Urothelium cell line (cell line): ENCODE results near the gene MLLT3.
A peak's percentile ranks its signal among the peaks of the same experiment; 100 is the strongest.
"Not testable (repeated sequence)": the region's sequence is repeated elsewhere in the genome, so short reads cannot be mapped to it uniquely, and the experiment has no call there.

Experiments used
- DNase-seq: peaks from one replicate; pipeline ENCODE4 v3.0.0; 2011; ENCODE audit warnings: low spot score, mixed read lengths
- FAIRE-seq: peaks from 2 replicates; lab custom pipeline; 2011; peaks lifted over from hg19 to GRCh38; lab: Jason Lieb, UNC

MLLT3 gene

GRCh38 chr9:20599195-20599594 is 23.1 kb downstream of the MLLT3 start:
- DNase-seq: no peak
- no peak for FAIRE-seq

DNA sequence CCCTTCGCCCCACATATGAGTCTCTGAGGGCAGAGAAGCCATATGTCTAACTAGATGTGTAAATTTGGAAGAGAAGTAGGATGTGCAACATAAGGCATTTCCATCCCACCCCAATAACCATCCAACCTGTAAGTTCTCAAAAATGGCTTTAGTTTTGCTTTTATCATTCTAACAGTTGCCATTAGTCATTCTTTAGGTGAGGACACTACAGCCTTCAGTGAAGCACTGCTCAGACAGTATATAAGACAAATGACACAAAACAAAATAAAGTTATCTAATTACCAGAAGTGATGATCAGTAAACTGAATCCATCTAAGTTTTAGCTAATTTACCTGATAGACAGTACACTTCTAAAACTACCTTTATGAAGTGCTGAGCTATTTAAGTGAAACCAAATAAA is 23.9 kb downstream of the MLLT3 start:
- no peak for DNase-seq
- no peak for FAIRE-seq

GRCh38 chr9:20597862-20598261 is 24.4 kb downstream of the MLLT3 start:
- DNase-seq (no peak), FAIRE-seq (no peak)

- DNase-seq (no peak), FAIRE-seq (no peak)
Measured at GRCh38 chr9:20594608-20595007, 27.7 kb downstream of the MLLT3 start.

GRCh38 chr9:20593537-20593936 is 28.8 kb downstream of the MLLT3 start:
- no peak for DNase-seq
- FAIRE-seq: no peak

- no peak for FAIRE-seq
Measured at GRCh38 chr9:20593105-20593504, 29.2 kb downstream of the MLLT3 start.

GRCh38 chr9:20592673-20593072 is 29.6 kb downstream of the MLLT3 start:
- FAIRE-seq (no peak), DNase-seq (peak; percentile 6)

More at GRCh38 chr9:20593105-20593504, 29.2 kb downstream of the MLLT3 start:
- DNase-seq: no peak

DNA sequence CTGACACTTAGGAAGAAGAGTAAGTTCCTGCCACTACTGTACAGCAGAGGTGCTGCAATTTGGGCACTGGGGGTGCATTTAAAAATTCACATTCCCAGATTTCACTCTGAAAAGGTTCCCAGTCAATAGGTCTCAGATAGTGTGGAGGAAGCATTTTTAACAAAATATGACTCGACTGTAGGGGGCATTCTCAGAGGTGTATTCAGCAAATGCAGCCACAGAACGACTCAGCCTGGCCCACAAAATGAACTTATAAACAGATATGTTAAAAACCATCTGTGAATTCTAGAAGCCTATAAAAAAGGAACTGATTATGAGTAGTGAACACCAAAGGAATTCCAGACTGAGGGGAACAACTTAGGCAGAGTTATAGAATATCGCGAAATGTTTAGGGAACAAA is 31.1 kb downstream of the MLLT3 start:
- no peak for DNase-seq
- FAIRE-seq: no peak

- no peak for FAIRE-seq
Measured at GRCh38 chr9:20584968-20585643, 37.2 kb downstream of the MLLT3 start.

DNA sequence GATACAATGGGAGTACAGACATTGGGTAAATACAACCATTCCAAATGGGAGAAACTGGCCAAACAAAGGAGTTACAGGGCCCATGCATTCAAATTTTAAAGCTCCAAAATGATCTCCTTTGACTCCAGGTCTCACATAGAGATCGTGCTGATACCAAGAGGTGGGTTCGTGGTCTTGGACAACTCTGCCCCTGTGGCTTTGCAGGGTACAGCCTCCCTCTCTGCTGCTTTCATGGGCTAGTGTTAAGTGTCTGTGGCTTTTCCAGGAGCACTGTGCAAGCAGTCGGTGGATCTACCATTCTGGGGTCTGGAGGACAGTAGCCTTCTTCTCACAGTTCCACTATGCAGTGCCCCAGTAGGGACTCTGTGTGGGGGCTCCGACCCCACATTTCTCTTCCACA is 39.2 kb downstream of the MLLT3 start:
- DNase-seq, FAIRE-seq: not testable (repeated sequence)

More at GRCh38 chr9:20584968-20585643, 37.2 kb downstream of the MLLT3 start:
- DNase-seq: no peak

- no peak for FAIRE-seq
- DNase-seq: no peak
Measured at GRCh38 chr9:20582150-20582549, 40.1 kb downstream of the MLLT3 start.

DNA sequence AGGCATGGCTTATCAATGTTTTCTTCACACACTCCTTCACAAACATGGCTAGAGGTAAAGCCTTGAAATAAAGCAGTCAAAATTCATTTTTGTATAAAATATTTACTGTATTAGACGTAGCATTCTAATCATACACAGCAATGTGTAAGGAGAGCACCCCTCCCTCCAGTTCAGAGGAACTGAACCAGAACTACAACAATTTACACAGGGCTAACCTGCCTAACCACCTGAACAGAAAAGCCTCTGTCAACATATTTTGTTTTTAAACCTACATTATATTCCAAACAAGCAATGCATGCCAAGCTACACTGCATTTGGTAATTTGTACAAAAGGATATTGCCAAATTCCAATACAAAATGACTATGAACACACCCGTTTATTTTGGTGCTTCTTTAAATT is 41.6 kb downstream of the MLLT3 start:
- FAIRE-seq: no peak
- no peak for DNase-seq

DNA sequence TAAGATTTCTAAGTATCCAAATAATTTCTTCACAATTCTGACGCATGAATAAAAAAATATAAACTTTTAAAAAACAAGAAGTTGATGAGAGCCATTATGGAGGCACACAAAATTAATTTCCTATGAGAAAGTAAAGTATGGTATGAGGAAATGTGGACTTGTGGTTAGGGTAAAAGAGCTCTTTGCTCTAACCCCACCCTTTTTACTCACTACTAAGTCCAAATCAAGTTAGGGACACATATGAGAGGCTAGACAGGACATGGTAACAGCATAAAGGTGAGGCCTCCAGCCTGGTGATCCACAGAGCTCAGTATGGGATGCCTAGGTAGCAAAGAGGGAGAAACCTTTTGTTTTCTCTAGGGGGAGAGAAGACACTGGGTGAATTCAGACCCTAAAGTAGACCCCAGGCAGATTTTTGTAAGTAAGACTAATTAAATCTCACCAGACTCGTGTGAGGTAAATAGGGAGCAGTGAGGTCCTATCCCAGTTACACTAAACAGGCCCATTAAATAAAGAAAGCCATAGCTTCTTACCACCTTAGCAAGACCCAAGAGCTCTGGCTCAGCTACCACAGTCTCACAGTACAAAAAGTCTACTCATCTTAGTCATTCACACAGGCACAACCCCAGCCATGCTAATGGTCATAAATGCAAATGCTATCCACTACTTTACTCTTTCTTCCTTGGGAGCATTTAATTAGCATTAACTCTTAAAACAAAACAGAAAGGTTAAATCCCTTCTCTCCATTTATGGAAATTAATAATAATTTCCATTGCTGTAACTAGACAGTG is 42.6 kb downstream of the MLLT3 start:
- no peak for FAIRE-seq
- no peak for DNase-seq

DNA sequence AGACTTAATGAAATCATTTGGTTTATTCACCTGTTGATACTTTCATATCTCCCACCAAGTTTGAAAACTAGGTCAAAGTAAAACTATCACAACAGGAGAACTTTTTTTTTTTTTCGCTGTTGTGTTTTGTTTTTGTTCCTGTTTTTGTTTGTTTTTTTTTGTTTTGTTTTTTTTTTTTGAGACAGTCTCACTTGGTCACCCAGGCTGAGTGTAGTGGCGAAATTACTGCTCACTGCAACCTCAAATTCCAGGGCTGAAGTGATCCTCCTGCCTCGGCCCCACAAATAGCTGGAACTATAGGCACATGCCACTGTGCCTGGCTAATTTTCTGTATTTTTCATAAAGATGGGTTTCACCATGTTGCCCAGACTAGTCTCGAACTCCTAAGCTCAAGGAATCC is 49.3 kb downstream of the MLLT3 start:
- FAIRE-seq (no peak), DNase-seq (no peak)

- no peak for FAIRE-seq
- peak; percentile 6 for DNase-seq
Measured at GRCh38 chr9:20570756-20571155, 51.5 kb downstream of the MLLT3 start.

DNA sequence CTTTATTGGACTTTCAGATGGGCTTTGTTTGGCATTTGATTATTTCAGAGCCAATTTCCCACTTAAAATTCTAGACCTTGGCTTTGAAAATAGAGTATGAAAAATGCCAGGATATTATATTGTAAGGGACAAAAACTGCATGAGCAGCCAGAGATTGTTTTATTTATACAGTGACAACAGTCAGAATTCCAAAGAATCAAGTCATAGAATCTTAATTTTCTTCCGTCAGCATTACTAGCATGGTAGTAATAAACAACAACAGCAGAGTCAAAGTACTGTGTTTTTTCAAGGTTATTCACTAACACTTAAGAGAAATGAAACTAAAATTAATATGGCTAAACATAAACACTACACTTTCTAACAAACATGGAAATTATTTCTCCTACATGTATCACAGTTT is 52.2 kb downstream of the MLLT3 start:
- no peak for DNase-seq
- no peak for FAIRE-seq

GRCh38 chr9:20569525-20569924 is 52.8 kb downstream of the MLLT3 start:
- DNase-seq: no peak
- FAIRE-seq: no peak

GRCh38 chr9:20568400-20568799 is 53.9 kb downstream of the MLLT3 start:
- no peak for FAIRE-seq

GRCh38 chr9:20566401-20566800 is 55.9 kb downstream of the MLLT3 start:
- FAIRE-seq: no peak
- no peak for DNase-seq

More at GRCh38 chr9:20568400-20568799, 53.9 kb downstream of the MLLT3 start:
- DNase-seq: no peak

DNA sequence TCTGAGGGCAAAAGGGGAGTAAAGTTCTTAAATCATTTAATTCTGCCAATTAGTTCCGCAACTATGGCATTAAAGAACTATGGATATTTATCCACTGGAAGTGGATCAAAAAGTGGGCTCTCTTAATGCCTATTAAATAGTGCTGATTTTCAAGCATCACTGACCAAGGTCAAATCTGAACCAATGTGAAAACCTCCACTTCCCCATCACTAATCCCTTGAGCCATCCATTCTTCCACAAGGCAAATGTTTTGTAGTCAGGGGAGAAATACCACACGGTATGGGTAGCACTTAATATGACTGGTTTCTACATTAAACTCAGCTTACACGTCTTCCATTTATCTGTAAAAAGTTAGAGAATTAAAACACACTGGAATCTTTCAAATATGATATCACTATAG is 57.6 kb downstream of the MLLT3 start:
- DNase-seq (no peak), FAIRE-seq (no peak)

- DNase-seq: no peak
- no peak for FAIRE-seq
Measured at GRCh38 chr9:20563917-20564316, 58.4 kb downstream of the MLLT3 start.

DNA sequence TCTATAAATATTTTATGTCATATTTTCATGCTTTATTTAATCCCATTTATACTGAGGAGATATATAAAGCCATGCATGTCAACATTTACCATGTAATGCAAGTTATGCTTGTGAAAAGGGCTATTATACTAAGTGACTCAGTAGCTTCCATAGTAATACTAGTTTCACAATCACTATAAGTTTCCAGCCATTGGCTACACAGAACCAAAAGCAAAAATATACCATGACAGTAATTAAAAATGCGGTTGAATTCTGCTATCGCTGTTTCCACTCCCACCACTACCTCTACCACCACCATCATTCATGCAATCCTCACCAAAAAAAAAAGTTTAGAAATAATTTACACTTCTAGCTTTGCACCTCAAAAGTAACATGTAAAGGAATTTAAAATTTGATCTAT is 60.2 kb downstream of the MLLT3 start:
- DNase-seq: no peak
- FAIRE-seq: no peak
